Fibroblast of skin of left biceps (primary cell): ENCODE data around the gene PNMA5.
"Not testable (repeated sequence)": the region's sequence is repeated elsewhere in the genome, so short reads cannot be mapped to it uniquely, and the experiment has no call there.

ENCODE experiments used
- DNase-seq, 2 experiments: peaks; one replicate each; pipeline ENCODE4 v3.0.0-alpha.2; 2013; ENCODE audit warnings: low read depth in 2 of 2

Gene PNMA5

GRCh38 chrX:152993933-152994332 lies at the start of gene PNMA5:
PNMA5 (minus strand) TSS chrX:152994116; CDS start chrX:152991598, 2,518 bp downstream.
- no peak for DNase-seq

GRCh38 chrX:153032397-153033118 lies 38.6 kb upstream of the PNMA5 start:
- peak in 1 of 2 experiments; percentile 6 for DNase-seq

- DNase-seq, result no peak
Observed at GRCh38 chrX:153030801-153031200, 36.9 kb upstream of the PNMA5 start.

GRCh38 chrX:153029875-153030274 lies 36.0 kb upstream of the PNMA5 start:
- DNase-seq, result no peak

GRCh38 chrX:153029162-153029561 lies 35.2 kb upstream of the PNMA5 start:
- DNase-seq, result no peak

GRCh38 chrX:153028487-153028886 lies 34.6 kb upstream of the PNMA5 start:
- DNase-seq, result not testable (repeated sequence)

GRCh38 chrX:153026501-153026900 lies 32.6 kb upstream of the PNMA5 start:
- DNase-seq, result not testable (repeated sequence)

- no peak for DNase-seq
Observed at GRCh38 chrX:153019166-153019565, 25.2 kb upstream of the PNMA5 start.

GRCh38 chrX:153017174-153017573 lies 23.3 kb upstream of the PNMA5 start:
- not testable (repeated sequence) for DNase-seq

GRCh38 chrX:153004780-153005179 lies 10.9 kb upstream of the PNMA5 start:
- DNase-seq, result no peak

- no peak for DNase-seq
Observed at GRCh38 chrX:153003981-153004380, 10.1 kb upstream of the PNMA5 start.

- not testable (repeated sequence) for DNase-seq
Observed at GRCh38 chrX:153002182-153002581, 8.3 kb upstream of the PNMA5 start.

GRCh38 chrX:152997337-152997736 lies 3.4 kb upstream of the PNMA5 start:
- DNase-seq, result no peak

- no peak for DNase-seq
Observed at GRCh38 chrX:152992115-152992514, 1.8 kb downstream of the PNMA5 start.

- DNase-seq, result no peak
Observed at GRCh38 chrX:152991123-152991522, 2.8 kb downstream of the PNMA5 start.

- peak; percentile 0 to 1 for DNase-seq
Observed at GRCh38 chrX:152989292-152989658, 4.6 kb downstream of the PNMA5 start.

- no peak for DNase-seq
Observed at GRCh38 chrX:152988536-152989291, 5.2 kb downstream of the PNMA5 start.

GRCh38 chrX:152987801-152988200 lies 6.1 kb downstream of the PNMA5 start:
- no peak for DNase-seq

- DNase-seq, result not testable (repeated sequence)
Observed at GRCh38 chrX:152987156-152987555, 6.8 kb downstream of the PNMA5 start.

- not testable (repeated sequence) for DNase-seq
Observed at GRCh38 chrX:152985383-152985782, 8.5 kb downstream of the PNMA5 start.

GRCh38 chrX:152968193-152968592 lies 25.7 kb downstream of the PNMA5 start:
- DNase-seq, result no peak

- no peak for DNase-seq
Observed at GRCh38 chrX:152960115-152960514, 33.8 kb downstream of the PNMA5 start.

- DNase-seq, result no peak
Observed at GRCh38 chrX:152959626-152960025, 34.3 kb downstream of the PNMA5 start.
